Heart left ventricle (tissue), 16 donors: ENCODE measurements around the gene PPARG. TPM values are rescaled to one million over a fixed set of nuclear protein-coding genes. Genes with fewer than 3 reads are reported as not detected.

Experiments used
- ATAC-seq, 4 donors: fragments of 200-7000 bp; cut with Tn5 transposase; one replicate each; pipeline ENCODE4 v1.9.1; 2020 to 2022; ENCODE audit warnings: moderate library complexity in 4 of 4, mild to moderate bottlenecking in 3 of 4, moderate number of reproducible peaks in 1 of 4
- DNase-seq, 5 donors: peaks; one replicate each; pipeline ENCODE4 v3.0.0-alpha.2; 2020
- H3K27ac ChIP-seq, 12 donors: fragments of 200-600 bp; sonication (generic) in 4 of 12; one replicate each; pipeline versions ENCODE4 v1.5.0 to v1.8.0; 2016 to 2022; ENCODE audit warnings: mild to moderate bottlenecking in 2 of 12
- H3K27me3 ChIP-seq, 9 donors: fragments of 200-600 bp; sonication (generic) in 2 of 9; one replicate each; pipeline versions ENCODE4 v1.5.1 to v1.8.0; 2016 to 2022; ENCODE audit warnings: mild to moderate bottlenecking in 3 of 9
- H3K36me3 ChIP-seq, 9 donors: fragments of 200-600 bp; sonication (generic) in 2 of 9; one replicate each; pipeline versions ENCODE4 v1.5.0 to v1.8.0; 2018 to 2022; ENCODE audit warnings: mild to moderate bottlenecking in 2 of 9
- H3K4me1 ChIP-seq, 12 donors: fragments of 200-600 bp; sonication (generic) in 4 of 12; one replicate each; pipeline versions ENCODE4 v1.5.0 to v1.8.0; 2016 to 2022; ENCODE audit warnings: mild to moderate bottlenecking in 3 of 12
- H3K4me3 ChIP-seq, 12 donors: fragments of 200-600 bp; sonication (generic) in 4 of 12; one replicate each; pipeline versions ENCODE4 v1.5.0 to v1.8.0; 2017 to 2022; ENCODE audit warnings: mild to moderate bottlenecking in 9 of 12, moderate library complexity in 4 of 12
- H3K9me3 ChIP-seq, 12 donors: fragments of 200-600 bp; sonication (generic) in 4 of 12; one replicate each; pipeline versions ENCODE4 v1.5.0 to v1.8.0; 2016 to 2022; ENCODE audit warnings: mild to moderate bottlenecking in 1 of 12
- POLR2A ChIP-seq, 2 donors: fragments of 450-650 bp; IDR thresholded peaks; one replicate each; pipeline ENCODE4 v1.6.1; 2017; ENCODE audit warnings: antibody characterized with exemption in 2 of 2, mild to moderate bottlenecking in 2 of 2, moderate library complexity in 2 of 2
- WGBS, 4 donors: extraction: QIAGEN DNeasy Blood & Tissue Kit in 2 of 4; methylation state at CpG; one replicate each; pipeline versions ENCODE4 v1.1.5 to v1.1.7; 2013 to 2018; 5-methylcytosine and 5-hydroxymethylcytosine counted together
- intact Hi-C, 10 donors: fragments of 100-400 bp; cut with DNase I; formaldehyde crosslinking; loops; one replicate each; pipeline versions ENCODE4 v1.11.1 to v1.14.2; 2022
- long read RNA-seq, 3 donors: library from polyadenylated mRNA; unstranded; transcript quantifications; one replicate each; pipeline ENCODE4 v2.0.0, GENCODE V29; 2020 to 2021
- polyA plus RNA-seq, 2 donors: library from polyadenylated mRNA; stranded (reverse); fragments of 200-250 nt; gene quantifications; one replicate each; pipeline ENCODE4 v1.2.3, GENCODE V29; 2013
- total RNA-seq, 9 donors: library from RNA; depleted of rRNA in 2 of 9; stranded (reverse); fragments of >200 nt in 2 of 9; fragmentation: NEBNext Ultra II Directional in 3 of 9; extraction: Animal tissue kit (Norgen Biotek cat#: 25700) in 3 of 9; gene quantifications; one replicate each; pipeline versions ENCODE4 v1.1.0 to v1.2.4, GENCODE V29; 2016 to 2023
- TF ChIP-seq, protein P1 (sequence below), 12 donors: fragments of 200-600 bp; sonication (generic) in 4 of 12; IDR thresholded peaks; one replicate each; pipeline versions ENCODE4 v1.5.0 to v1.8.0; 2018 to 2022; ENCODE audit warnings: antibody characterized with exemption in 12 of 12, mild to moderate bottlenecking in 5 of 12
- donor health status: ischemic (EF 13 %, LVEDD 7.1; RV severe dilation, severe dysfunction).
- donor health status: healthy with polysubstance abuse.
- donor health status: DM: no; HTN: yes; CAD: no.
- donor health status: DM: no; HTN: no; CAD: no.
- donor health status: ischemic (EF 25% LVEDD 6.9; RV normal size, moderate dysfunction).
- donor health status: ischemic (EF 25% LVEDD 5.7; RV mildly dilated, moderate dysfunction).
- donor health status: healthy.
- donor health status: DM: yes; HTN: yes; CAD: no.
- donor health status: ischemic (EF 35%, LVEDD 5.7; RV mildly dilated, moderate dysfunction).
- donor health status: nonischemic (EF 11% LVEDD 7.7; RV severe dilation, severe dysfunction).
- donor health status: DM: yes; HTN: yes; CAD: no.
- donor health status: PGD.
- donor health status: ischemic (EF 29% LVEDD 5.4; RV normal size, mild dysfunction).
- donor health status: nonischemic (EF 23%, LVEDD 6.1; RV moderate dilation, normal function).

The PPARG gene
- 10 to 100 TPM; 12.8 to 30.3 (median 21.0) TPM for total RNA-seq
- polyA plus RNA-seq: 10 to 100 TPM in 1 of 2 donors, 1 to 10 TPM in 1; 8.9 to 10.6 TPM
- long read RNA-seq, donor 1, transcript PPARG-202 (8 exons, 1,870 nt): major isoform, 14 of 27 reads
- long read RNA-seq, donor 1, transcript PPARG-207 (7 exons, 1,722 nt): minor isoform, 7 of 27 reads
- long read RNA-seq, donor 1, partial matches to known transcripts: 2 of 27 reads
- long read RNA-seq, donor 1, other reads (novel, unspliced or antisense): 3 of 27 reads
- long read RNA-seq, donor 2, transcript PPARG-207 (7 exons, 1,722 nt): minor isoform, 8 of 41 reads
- long read RNA-seq, donor 2, transcript PPARG-206 (8 exons, 2,006 nt): minor isoform, 6 of 41 reads
- long read RNA-seq, donor 2, transcript PPARG-202 (8 exons, 1,870 nt): major isoform, 20 of 41 reads
- long read RNA-seq, donor 2, partial matches to known transcripts: 3 of 41 reads
- long read RNA-seq, donor 2, other reads (novel, unspliced or antisense): 2 of 41 reads
- long read RNA-seq, donor 3, transcript PPARG-202 (8 exons, 1,870 nt): major isoform, 10 of 25 reads
- long read RNA-seq, donor 3, transcript PPARG-207 (7 exons, 1,722 nt): major isoform, 10 of 25 reads
- long read RNA-seq, donor 3, partial matches to known transcripts: 2 of 25 reads
- long read RNA-seq, donor 3, other reads (novel, unspliced or antisense): 2 of 25 reads

DNA sequence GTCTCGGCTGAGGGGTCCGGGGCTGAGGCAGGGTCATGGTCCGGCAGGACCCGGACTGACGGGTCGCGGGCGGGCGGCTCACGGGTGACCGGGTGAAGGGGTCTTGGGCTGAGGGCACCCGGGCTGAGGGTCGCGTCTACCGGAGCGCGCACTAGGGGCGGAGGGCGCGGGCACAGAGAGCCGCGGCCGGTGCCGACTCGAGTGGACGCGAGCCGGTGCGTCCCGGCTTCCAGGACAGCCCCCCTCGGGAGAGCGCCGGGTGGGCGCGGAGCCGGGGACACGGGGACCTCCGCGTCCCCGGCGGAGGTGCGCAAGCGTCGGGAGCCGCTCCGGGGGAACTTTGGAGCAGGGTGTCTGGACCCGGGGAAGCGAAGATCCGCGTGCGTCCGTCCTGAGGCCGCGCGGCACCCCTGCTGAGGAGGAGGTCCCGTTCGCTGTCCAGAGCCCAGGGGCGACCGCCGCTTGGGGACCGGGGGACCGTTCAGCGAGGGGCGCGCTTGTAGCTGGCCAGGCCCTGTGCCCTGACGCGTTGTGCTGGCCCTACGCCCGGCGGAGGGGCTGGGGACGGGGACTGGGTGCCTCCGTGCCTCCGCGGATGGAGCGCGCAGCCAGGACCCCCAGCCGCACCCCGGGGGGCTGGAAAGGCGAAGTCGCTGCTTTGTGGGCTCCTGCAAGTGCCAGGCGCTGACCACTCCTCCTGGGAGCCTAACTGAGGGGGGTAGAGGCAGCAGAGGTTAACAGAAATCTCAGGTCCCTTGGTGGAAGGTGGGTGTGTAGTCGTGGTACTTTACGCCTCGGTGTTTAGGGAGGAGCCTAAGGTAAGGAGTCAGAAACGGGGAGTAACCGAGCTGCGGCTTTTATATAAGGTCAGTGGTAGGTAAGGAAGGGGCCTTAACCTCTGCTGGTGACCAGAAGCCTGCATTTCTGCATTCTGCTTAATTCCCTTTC, at the start of gene PPARG:
PPARG (plus strand) TSS at position 889 of the 948 bp plus-strand sequence. CDS start 90,642 bp downstream, outside the sequence.
- peaks cover 0 to 20% (median 7%) of the 10 kb centered on the region in 12 donors for H3K4me1 ChIP-seq
- no peaks in the 10 kb centered on the region for H3K9me3 ChIP-seq
- peak in 1 of 2 donors; percentile 49 for TF ChIP-seq POLR2A (IDR thresholded peaks at IDR 0.05)
- TF ChIP-seq, protein P1, sequence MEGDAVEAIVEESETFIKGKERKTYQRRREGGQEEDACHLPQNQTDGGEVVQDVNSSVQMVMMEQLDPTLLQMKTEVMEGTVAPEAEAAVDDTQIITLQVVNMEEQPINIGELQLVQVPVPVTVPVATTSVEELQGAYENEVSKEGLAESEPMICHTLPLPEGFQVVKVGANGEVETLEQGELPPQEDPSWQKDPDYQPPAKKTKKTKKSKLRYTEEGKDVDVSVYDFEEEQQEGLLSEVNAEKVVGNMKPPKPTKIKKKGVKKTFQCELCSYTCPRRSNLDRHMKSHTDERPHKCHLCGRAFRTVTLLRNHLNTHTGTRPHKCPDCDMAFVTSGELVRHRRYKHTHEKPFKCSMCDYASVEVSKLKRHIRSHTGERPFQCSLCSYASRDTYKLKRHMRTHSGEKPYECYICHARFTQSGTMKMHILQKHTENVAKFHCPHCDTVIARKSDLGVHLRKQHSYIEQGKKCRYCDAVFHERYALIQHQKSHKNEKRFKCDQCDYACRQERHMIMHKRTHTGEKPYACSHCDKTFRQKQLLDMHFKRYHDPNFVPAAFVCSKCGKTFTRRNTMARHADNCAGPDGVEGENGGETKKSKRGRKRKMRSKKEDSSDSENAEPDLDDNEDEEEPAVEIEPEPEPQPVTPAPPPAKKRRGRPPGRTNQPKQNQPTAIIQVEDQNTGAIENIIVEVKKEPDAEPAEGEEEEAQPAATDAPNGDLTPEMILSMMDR (IDR thresholded peaks at IDR 0.05): peak in 1 of 12 donors; percentile 5
- intact Hi-C loops: loop anchor here (2.0 to 10.0 kb wide), 12 partner anchors 84 to 194 kb away; partner anchors contain the start of gene TSEN2 (in 6 of the 10)
- 0 to 1% (median 1%) methylated on average over 24 to 87 of the region's 87 CpGs for WGBS, 4 donors
- DNase-seq (peak; percentile 36 to 78 (median 40)), ATAC-seq (peak in 3 of 4 donors; percentile 71 to 78 (median 71))
- H3K27me3 ChIP-seq: peaks cover 0 to 7% (median 0%) of the 10 kb centered on the region in 9 donors
- H3K36me3 ChIP-seq: no peaks in the 10 kb centered on the region
- H3K4me3 ChIP-seq: peak within 1 kb of the TSS; percentile 77 to 97 (median 90)
- peak within 1 kb of the TSS; percentile 77 to 92 (median 87) for H3K27ac ChIP-seq

DNA sequence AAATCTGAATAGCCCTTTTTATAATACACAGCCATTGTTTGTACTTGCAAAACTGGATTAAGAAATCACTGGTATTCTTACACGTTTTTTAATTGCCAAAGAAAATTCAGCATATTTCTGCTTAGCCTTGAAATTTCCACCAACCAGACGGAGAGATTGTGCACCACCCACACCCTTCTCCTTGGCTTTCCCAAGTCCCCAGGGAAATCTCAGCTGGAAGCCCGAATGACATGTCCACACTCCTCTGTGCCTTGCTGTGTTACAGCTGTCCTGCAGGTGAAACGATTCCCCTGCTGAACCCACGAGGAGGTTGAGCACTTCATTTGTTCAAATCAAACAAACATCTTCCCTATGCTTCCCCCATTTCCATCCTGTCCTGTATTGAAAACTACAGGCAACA, 49.6 kb upstream of the PPARG start:
- intact Hi-C loops: no loop called here

GRCh38 chr3:12242772-12243171, 46.1 kb upstream of the PPARG start:
- no peak for ATAC-seq
- 66 to 88% (median 83%) methylated on average over 2 of the region's 2 CpGs for WGBS, 4 donors
- intact Hi-C loops: no loop called here

More for the DNA sequence above, 49.6 kb upstream of the PPARG start:
- Histone ChIP-seq H3K27ac (no peak overlapping the region), H3K27me3 (no peaks in the 10 kb centered on the region), H3K4me3 (no peak overlapping the region), H3K9me3 (peaks cover 0 to 4% (median 0%) of the 10 kb centered on the region in 12 donors), H3K4me1 (peaks cover 0 to 11% (median 0%) of the 10 kb centered on the region in 12 donors), H3K36me3 (no peaks in the 10 kb centered on the region)
- TF ChIP-seq, protein P1 (IDR thresholded peaks at IDR 0.05): no peak
- TF ChIP-seq POLR2A (IDR thresholded peaks at IDR 0.05): no peak
- DNase-seq (peak in 2 of 5 donors; percentile 36 to 45), ATAC-seq (peak in 2 of 4 donors; percentile 85 to 90)
- 26 to 47% (median 38%) methylated on average over 5 of the region's 5 CpGs for WGBS, 4 donors

More at GRCh38 chr3:12242772-12243171, 46.1 kb upstream of the PPARG start:
- no peaks in the 10 kb centered on the region for H3K27me3 ChIP-seq
- no peak overlapping the region for H3K27ac ChIP-seq
- H3K36me3 ChIP-seq: no peaks in the 10 kb centered on the region
- no peaks in the 10 kb centered on the region for H3K4me1 ChIP-seq
- TF ChIP-seq, protein P1 (IDR thresholded peaks at IDR 0.05): no peak
- TF ChIP-seq POLR2A (IDR thresholded peaks at IDR 0.05): no peak
- no peak overlapping the region for H3K4me3 ChIP-seq
- no peak for DNase-seq
- peaks cover 0 to 4% (median 0%) of the 10 kb centered on the region in 12 donors for H3K9me3 ChIP-seq
